Trophoblast cell (in vitro differentiated cells and primary cell): ENCODE measurements around the gene ABCC10.
A peak's percentile ranks its signal among the peaks of the same experiment; 100 is the strongest.

ENCODE experiments used
- DNase-seq, 2 donors: peaks; one replicate each; pipeline ENCODE4 v3.0.0-alpha.2; 2016
- H2AFZ ChIP-seq: 2 replicates; pipeline ENCODE4 v1.6.1; 2013; ENCODE audit warnings: low read length, moderate library complexity, mild to moderate bottlenecking; ENCODE audit not compliant: insufficient read depth, poor library complexity
- H2AK5ac ChIP-seq: 2 replicates; pipeline ENCODE4 v1.6.1; 2013; ENCODE audit warnings: mild to moderate bottlenecking, low read length
- H2BK120ac ChIP-seq: 2 replicates; pipeline ENCODE4 v1.6.1; 2013; ENCODE audit warnings: low read length, mild to moderate bottlenecking, moderate library complexity; ENCODE audit not compliant: insufficient read depth, poor library complexity
- H2BK12ac ChIP-seq: 2 replicates; pipeline ENCODE4 v1.6.1; 2013; ENCODE audit warnings: mild to moderate bottlenecking, low read length, moderate library complexity
- H2BK5ac ChIP-seq: 2 replicates; pipeline ENCODE4 v1.6.1; 2013; ENCODE audit warnings: low read length, low read depth, moderate library complexity, mild to moderate bottlenecking; ENCODE audit not compliant: poor library complexity
- H3K14ac ChIP-seq: 2 replicates; pipeline ENCODE4 v1.6.1; 2013; ENCODE audit warnings: mild to moderate bottlenecking, low read length
- H3K18ac ChIP-seq: 2 replicates; pipeline ENCODE4 v1.6.1; 2013; ENCODE audit warnings: mild to moderate bottlenecking, low read length
- H3K23ac ChIP-seq: 2 replicates; pipeline ENCODE4 v1.6.1; 2013; ENCODE audit warnings: low read length
- H3K27ac ChIP-seq: 2 replicates; pipeline ENCODE4 v1.5.1; 2013; ENCODE audit warnings: low read depth, mild to moderate bottlenecking, inconsistent platforms, low read length, moderate library complexity
- H3K27me3 ChIP-seq: 2 replicates; pipeline ENCODE4 v1.6.1; 2013; ENCODE audit warnings: inconsistent platforms, mild to moderate bottlenecking, low read length, moderate library complexity; ENCODE audit not compliant: insufficient read depth
- H3K36me3 ChIP-seq, 2 experiments: 1 replicate in 1 of 2; 2 replicates in 1 of 2; pipeline ENCODE4 v1.6.1; 2013; ENCODE audit warnings: low read length in 2 of 2, mild to moderate bottlenecking in 2 of 2, moderate library complexity in 1 of 2; ENCODE audit not compliant: insufficient read depth in 2 of 2, control insufficient read depth in 1 of 2
- H3K4ac ChIP-seq: 2 replicates; pipeline ENCODE4 v1.6.1; 2013; ENCODE audit warnings: low read depth, mild to moderate bottlenecking, low read length, moderate library complexity
- H3K4me1 ChIP-seq, 2 experiments: 1 replicate in 1 of 2; 2 replicates in 1 of 2; pipeline ENCODE4 v1.6.1; 2013; ENCODE audit warnings: low read length in 2 of 2, mild to moderate bottlenecking in 2 of 2, moderate library complexity in 1 of 2; ENCODE audit not compliant: insufficient read depth in 2 of 2, control insufficient read depth in 1 of 2
- H3K4me2 ChIP-seq: 2 replicates; pipeline ENCODE4 v1.6.1; 2013; ENCODE audit warnings: inconsistent platforms, mild to moderate bottlenecking, low read length, moderate library complexity
- H3K4me3 ChIP-seq: 2 replicates; pipeline ENCODE4 v1.5.1; 2013; ENCODE audit warnings: mild to moderate bottlenecking, low read depth, low read length, inconsistent platforms
- H3K79me1 ChIP-seq: one replicate; pipeline ENCODE4 v1.6.1; 2013; ENCODE audit warnings: low read length
- H3K79me2 ChIP-seq: 2 replicates; pipeline ENCODE4 v1.6.1; 2013; ENCODE audit warnings: low read length, mild to moderate bottlenecking; ENCODE audit not compliant: control insufficient read depth, insufficient read depth, poor library complexity
- H3K9ac ChIP-seq: 2 replicates; pipeline ENCODE4 v1.6.1; 2013; ENCODE audit warnings: mild to moderate bottlenecking, low read length
- H3K9me3 ChIP-seq: 2 replicates; pipeline ENCODE4 v1.6.1; 2013; ENCODE audit warnings: low read depth, mild to moderate bottlenecking, control low read depth, inconsistent platforms, low read length; ENCODE audit not compliant: insufficient read depth
- H4K12ac ChIP-seq: 2 replicates; pipeline ENCODE4 v1.6.1; 2013; ENCODE audit warnings: low read depth, mild to moderate bottlenecking, low read length, moderate library complexity
- H4K8ac ChIP-seq: 2 replicates; pipeline ENCODE4 v1.6.1; 2013; ENCODE audit warnings: low read depth, mild to moderate bottlenecking, low read length, moderate library complexity
- H4K91ac ChIP-seq: one replicate; pipeline ENCODE4 v1.6.1; 2013; ENCODE audit warnings: low read depth, mild to moderate bottlenecking, low read length, moderate library complexity
- WGBS: extraction: QIAGEN DNeasy Blood & Tissue Kit; methylation state at CpG from one replicate; pipeline ENCODE4 v1.1.7; 2013; ENCODE audit warnings: missing lambda C conversion rate; ENCODE audit not compliant: insufficient read length, insufficient coverage; ENCODE audit errors: extremely low coverage; 5-methylcytosine and 5-hydroxymethylcytosine counted together

Gene ABCC10

GRCh38 chr6:43494766-43495165 lies 67.4 kb downstream of the ABCC10 start:
- Histone ChIP-seq H3K23ac (no peak overlapping the region), H2BK12ac (peak overlapping the region; percentile 19), H3K9me3 (no peaks in the 10 kb centered on the region), H2AK5ac (peak overlapping the region; percentile 53), H3K4ac (no peak overlapping the region), H2BK5ac (peak overlapping the region; percentile 9), H2BK120ac (peak overlapping the region; percentile 5), H4K91ac (peak overlapping the region; percentile 40), H3K27me3 (no peaks in the 10 kb centered on the region), H3K4me1 (peaks cover 39 to 49% of the 10 kb centered on the region in 2 experiments), H2AFZ (no peak overlapping the region), H3K4me2 (no peak overlapping the region), H3K14ac (peak overlapping the region; percentile 4), H3K27ac (peak overlapping the region; percentile 6), H3K4me3 (no peak overlapping the region), H3K79me2 (peaks cover 2% of the 10 kb centered on the region), H3K18ac (peak overlapping the region; percentile 75), H4K8ac (no peak overlapping the region), H3K36me3 (peaks cover 12 to 19% of the 10 kb centered on the region in 2 experiments), H4K12ac (no peak overlapping the region), H3K9ac (no peak overlapping the region), H3K79me1 (peaks cover 9% of the 10 kb centered on the region)
- no CpG with 5 or more reads among the region's 4 CpGs for WGBS
- no peak for DNase-seq

GRCh38 chr6:43495409-43495941 lies 68.1 kb downstream of the ABCC10 start:
- Histone ChIP-seq H3K27ac (peak overlapping the region; percentile 63), H3K79me2 (peaks cover 2% of the 10 kb centered on the region), H3K79me1 (peaks cover 9% of the 10 kb centered on the region), H2BK120ac (no peak overlapping the region), H3K36me3 (peaks cover 19 to 26% of the 10 kb centered on the region in 2 experiments), H2AK5ac (peak overlapping the region; percentile 53), H3K4me2 (no peak overlapping the region), H4K12ac (no peak overlapping the region), H2AFZ (no peak overlapping the region), H3K4ac (no peak overlapping the region), H3K9ac (no peak overlapping the region), H3K27me3 (no peaks in the 10 kb centered on the region), H2BK12ac (no peak overlapping the region), H3K18ac (peak overlapping the region; percentile 75), H3K4me1 (peaks cover 33 to 44% of the 10 kb centered on the region in 2 experiments), H2BK5ac (no peak overlapping the region), H3K9me3 (no peaks in the 10 kb centered on the region), H3K23ac (no peak overlapping the region), H4K91ac (peak overlapping the region; percentile 40), H4K8ac (no peak overlapping the region), H3K4me3 (no peak overlapping the region), H3K14ac (no peak overlapping the region)
- no CpG with 5 or more reads among the region's 4 CpGs for WGBS
- peak; percentile 94 to 98 for DNase-seq

DNA sequence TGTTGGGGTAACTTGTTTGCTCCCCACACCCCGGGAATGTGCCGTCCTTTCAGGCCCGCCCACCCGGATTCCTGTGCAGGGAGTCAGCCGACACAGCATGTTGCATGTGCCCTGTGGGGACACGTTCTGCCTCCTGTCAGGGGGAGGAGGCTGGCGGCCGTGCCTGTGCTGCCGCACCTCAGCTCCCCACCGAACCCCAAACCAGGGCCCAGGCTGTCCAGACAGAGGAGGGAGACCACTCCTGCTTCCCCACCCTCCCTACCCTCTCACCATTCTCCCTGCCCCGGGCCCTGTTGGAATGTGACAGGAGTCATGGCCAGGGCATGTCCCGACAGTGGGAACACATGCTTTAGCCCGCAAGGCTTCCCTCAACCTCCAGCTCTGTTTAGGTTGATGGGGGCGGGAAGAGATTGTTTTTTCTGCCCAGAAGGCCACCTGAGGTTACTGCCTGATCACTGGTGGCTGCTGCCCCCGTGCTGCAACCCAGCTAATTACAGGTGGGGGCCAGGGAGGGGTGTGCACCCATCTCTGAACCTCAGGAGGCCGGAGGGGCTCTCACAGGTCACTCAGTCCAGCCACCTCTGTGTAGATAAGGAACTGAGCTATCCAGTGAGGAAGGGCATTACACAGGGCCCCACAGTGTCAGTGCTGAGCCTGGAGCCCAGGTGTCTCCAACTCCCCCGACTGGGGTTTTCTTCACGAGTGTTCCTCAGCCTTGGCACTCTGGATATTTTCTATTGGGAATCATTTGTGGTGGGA lies 69.2 kb downstream of the ABCC10 start:
- Histone ChIP-seq H3K9ac (no peak overlapping the region), H3K18ac (no peak overlapping the region), H3K23ac (no peak overlapping the region), H2BK120ac (no peak overlapping the region), H3K4me2 (peak overlapping the region; percentile 36), H2BK5ac (no peak overlapping the region), H2BK12ac (no peak overlapping the region), H3K9me3 (no peaks in the 10 kb centered on the region), H3K27ac (peak overlapping the region; percentile 63), H3K4me3 (no peak overlapping the region), H4K91ac (peak overlapping the region; percentile 4), H2AFZ (no peak overlapping the region), H3K79me1 (peaks cover 9% of the 10 kb centered on the region), H4K8ac (no peak overlapping the region), H3K36me3 (peaks cover 27 to 37% of the 10 kb centered on the region in 2 experiments), H3K4ac (no peak overlapping the region), H2AK5ac (no peak overlapping the region), H3K14ac (no peak overlapping the region), H3K79me2 (peaks cover 2% of the 10 kb centered on the region), H3K27me3 (no peaks in the 10 kb centered on the region), H3K4me1 (peaks cover 33 to 44% of the 10 kb centered on the region in 2 experiments), H4K12ac (no peak overlapping the region)
- no CpG with 5 or more reads among the region's 18 CpGs for WGBS
- DNase-seq: peak; percentile 87 to 89

GRCh38 chr6:43497129-43497396 lies 69.7 kb downstream of the ABCC10 start:
- no peak overlapping the region for H3K4me2 ChIP-seq
- no peak overlapping the region for H4K8ac ChIP-seq
- no peak overlapping the region for H4K12ac ChIP-seq
- peaks cover 33 to 44% of the 10 kb centered on the region in 2 experiments for H3K4me1 ChIP-seq
- H3K4me3 ChIP-seq: no peak overlapping the region
- H3K27ac ChIP-seq: peak overlapping the region; percentile 63
- no peak overlapping the region for H2BK5ac ChIP-seq
- no peaks in the 10 kb centered on the region for H3K9me3 ChIP-seq
- H3K23ac ChIP-seq: no peak overlapping the region
- no peak overlapping the region for H2BK120ac ChIP-seq
- no peak overlapping the region for H3K18ac ChIP-seq
- no peak overlapping the region for H2AFZ ChIP-seq
- no peak overlapping the region for H3K4ac ChIP-seq
- no peak overlapping the region for H3K9ac ChIP-seq
- no CpG with 5 or more reads among the region's 6 CpGs for WGBS
- peaks cover 2% of the 10 kb centered on the region for H3K79me2 ChIP-seq
- no peak for DNase-seq
- no peak overlapping the region for H4K91ac ChIP-seq
- peaks cover 28 to 39% of the 10 kb centered on the region in 2 experiments for H3K36me3 ChIP-seq
- no peak overlapping the region for H3K14ac ChIP-seq
- H2AK5ac ChIP-seq: no peak overlapping the region
- H2BK12ac ChIP-seq: no peak overlapping the region
- no peaks in the 10 kb centered on the region for H3K27me3 ChIP-seq
- peaks cover 9% of the 10 kb centered on the region for H3K79me1 ChIP-seq
